ENCODE data around the gene SHTN1.

Gene SHTN1, protein sequence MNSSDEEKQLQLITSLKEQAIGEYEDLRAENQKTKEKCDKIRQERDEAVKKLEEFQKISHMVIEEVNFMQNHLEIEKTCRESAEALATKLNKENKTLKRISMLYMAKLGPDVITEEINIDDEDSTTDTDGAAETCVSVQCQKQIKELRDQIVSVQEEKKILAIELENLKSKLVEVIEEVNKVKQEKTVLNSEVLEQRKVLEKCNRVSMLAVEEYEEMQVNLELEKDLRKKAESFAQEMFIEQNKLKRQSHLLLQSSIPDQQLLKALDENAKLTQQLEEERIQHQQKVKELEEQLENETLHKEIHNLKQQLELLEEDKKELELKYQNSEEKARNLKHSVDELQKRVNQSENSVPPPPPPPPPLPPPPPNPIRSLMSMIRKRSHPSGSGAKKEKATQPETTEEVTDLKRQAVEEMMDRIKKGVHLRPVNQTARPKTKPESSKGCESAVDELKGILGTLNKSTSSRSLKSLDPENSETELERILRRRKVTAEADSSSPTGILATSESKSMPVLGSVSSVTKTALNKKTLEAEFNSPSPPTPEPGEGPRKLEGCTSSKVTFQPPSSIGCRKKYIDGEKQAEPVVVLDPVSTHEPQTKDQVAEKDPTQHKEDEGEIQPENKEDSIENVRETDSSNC

DNA sequence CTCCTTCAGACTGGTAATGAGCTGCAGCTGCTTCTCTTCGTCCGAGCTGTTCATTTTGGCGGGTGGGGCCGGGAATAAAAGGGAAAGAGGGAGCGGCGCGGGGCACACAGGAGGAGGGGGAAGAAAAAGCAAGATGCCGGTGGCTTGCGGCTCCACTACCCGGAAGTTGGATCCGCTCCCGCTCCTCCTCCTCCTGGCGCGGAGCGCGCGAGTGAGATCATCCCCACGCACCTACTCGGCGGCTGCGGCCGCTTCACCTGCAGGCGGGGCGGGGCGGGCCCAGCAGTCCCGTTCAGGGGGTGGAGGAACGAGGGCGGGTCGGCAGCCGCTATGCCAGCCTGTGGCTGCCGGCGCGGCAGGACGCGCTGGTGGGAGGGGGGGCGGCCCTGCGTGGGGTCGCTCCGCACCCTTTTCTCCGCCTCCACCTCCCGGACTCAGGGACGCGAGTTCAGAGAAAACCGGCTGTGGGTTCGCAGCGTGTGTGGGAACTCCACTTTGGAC lies at the start of gene SHTN1:
SHTN1 (minus strand) TSS at position 162 of the 501 bp plus-strand sequence; CDS start at position 54, 108 bp downstream.
- peak; percentile 74 for DNase-seq

DNA sequence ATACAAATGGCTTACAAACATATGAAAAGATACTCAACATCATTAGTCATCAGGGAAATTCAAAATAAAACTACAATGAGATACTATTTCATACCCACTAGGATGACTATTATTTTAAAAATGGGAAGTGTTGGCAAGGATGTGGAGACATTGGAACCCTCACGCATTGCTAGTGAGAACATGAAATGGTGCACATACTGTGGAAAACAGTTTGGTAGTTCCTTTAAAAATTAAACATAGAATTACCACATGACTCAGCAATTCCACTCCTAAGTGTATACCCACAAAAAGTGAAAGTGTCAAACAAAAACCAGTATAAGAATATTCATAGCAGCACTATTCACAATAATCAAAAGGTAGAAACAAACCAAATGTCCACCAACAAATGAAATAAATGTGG lies 48.5 kb upstream of the SHTN1 start:
- DNase-seq: no peak

DNA sequence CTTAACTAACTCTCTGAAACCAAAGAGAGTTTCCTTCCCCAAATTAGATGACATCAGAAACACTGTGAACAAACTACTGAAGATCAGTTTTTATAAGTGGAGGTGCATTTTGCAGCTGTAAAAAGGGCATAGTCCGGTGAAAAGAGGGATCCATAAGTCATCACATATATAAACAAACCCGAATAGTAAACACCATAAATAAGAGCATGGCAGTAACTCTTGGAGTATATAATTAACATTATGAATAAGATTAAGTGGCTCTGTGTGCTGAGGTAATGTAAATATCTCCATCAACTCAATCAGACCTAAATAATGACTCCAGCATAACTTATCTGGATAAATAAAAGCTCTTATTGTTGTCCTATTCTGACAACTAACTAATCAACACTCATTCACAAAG lies 43.0 kb upstream of the SHTN1 start:
- DNase-seq: no peak

DNA sequence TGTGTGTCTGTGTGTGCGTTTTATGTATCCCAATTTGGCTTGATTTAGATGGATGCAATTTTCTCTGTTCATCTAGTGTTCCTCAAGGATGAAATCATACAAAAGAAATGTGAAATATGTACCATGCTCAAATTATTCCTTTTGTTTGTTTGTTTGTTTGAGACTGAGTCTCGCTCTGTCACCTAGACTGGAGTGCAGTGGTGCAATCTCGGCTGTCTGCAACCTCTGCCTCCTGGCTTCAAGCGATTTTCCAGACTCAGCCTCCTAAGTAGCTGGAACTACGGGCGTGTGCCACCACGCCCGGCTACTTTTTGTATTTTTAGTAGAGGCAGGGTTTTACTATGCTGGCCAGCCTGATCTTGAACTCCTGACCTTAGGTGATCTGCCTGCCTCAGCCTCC lies 11.3 kb upstream of the SHTN1 start:
- no peak for DNase-seq

DNA sequence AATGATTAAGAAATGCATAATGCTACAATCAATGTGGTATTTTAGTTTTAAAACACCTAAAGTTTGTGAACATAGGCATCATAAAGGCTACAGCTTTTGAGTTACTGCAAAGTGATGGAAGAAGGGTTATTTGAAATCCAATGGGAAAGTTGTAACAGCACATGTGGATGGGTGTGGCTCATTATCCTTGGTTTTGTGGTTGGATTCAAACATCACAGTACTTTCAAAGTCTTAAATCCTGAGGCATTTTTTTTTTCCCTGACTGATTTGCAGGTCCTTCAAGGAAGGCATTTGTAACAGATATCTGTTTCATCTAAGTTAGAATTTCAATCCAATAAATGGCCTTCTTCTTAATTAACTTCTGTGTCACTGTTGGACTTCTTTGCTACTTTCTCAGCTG lies 9.8 kb upstream of the SHTN1 start:
- no peak for DNase-seq

DNA sequence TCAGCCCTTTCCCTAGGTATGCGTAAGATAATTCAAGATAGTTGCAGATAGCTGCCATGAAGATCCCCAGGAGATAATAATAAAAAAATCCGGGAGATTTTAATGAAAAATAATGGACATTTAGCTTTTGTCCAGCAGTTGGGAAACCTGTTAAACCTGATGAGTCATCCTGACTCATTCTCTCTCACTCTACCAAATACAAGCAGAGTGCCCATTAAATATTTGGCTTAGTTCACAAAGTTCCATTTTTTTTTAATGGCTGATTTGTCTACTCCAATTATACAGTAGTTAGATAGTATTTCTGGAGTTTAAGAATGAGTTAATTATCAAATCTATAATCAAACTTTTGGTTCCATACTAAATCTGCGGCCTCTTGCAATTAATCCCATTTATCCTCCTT lies 2.1 kb upstream of the SHTN1 start:
- no peak for DNase-seq

DNA sequence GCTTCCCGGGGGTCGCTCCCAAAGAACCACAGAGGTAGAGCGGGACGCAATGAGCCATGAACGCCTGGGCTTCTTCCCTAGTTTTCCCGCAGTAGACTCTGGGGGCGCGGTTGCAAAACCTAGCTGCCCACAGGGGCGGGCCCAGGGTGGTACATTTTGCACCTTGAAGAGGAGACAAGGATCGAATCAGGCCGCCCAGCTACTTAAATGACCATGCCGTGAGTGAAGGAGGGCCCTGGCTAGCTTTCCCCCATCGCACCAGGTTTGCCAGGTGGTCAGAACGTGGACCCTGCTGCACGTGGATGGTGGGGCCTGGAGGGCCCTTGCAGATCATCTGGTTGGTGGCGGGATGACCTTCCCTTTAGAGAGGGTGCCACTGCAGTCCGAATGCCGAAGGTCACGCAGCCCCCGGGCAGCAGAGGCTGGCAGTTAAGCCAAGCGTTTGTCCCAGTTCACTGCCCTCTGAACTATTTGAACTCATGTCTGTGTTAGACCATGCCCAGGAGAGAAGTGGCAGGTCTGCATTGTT lies 604 bp upstream of the SHTN1 start:
- peak; percentile 26 for DNase-seq

DNA sequence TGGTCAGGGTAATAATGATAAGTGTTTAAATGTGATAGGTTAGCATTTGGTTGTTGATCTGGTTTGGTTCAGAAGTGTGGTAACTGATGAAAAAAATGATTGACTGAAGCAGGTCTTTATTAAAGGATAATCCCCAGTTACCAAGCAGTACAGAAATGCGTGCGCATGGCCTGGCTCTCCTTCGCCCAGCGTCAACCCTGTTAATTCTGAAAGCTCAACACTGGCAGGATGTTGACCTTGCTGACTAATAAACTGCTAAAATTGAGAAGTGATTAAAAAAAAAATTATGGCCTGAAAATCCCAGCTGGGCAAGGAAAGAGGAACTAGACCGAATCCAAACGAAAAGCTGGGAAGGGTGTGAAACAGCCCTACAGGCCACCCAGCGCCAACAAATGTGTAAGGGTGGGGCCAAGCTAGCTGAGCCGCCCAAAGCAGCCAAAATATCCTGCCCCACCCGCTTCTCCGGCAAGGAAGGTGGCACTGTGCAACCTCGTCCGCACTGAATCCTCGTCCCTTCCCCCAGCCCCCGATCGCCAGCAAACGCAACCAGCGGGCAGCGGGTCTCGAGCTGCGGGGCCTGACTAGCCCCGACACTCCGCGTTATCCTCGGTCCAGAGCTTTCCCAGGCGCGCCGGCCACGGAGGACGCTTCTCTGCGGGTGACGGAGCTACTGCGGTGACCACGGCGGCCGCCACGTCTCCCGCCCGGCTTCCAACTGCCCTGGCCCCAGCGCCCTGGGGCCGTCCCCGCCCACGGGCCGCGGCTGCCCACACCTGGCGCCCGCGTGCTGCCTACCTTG lies 561 bp downstream of the SHTN1 start:
- DNase-seq: peak; percentile 43

DNA sequence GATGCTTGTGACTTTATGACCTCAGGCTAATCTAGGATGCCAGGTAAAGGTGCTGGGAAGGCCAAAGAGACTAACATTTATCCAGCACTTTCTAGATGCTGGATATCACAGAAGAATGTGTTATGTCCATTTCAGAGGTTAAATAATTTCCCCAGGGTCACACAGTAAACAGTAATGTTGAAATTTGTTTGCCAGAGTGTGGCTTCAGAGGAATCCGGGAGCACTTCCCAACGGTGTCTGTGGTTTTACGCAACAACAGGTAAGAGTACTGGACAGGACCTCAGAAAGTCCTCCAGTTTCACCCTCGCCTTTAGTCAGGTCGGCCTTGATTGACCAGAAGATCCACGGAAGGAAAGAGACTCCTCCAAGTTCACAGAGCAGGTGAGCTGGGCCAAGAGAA lies 1.7 kb downstream of the SHTN1 start:
- DNase-seq: no peak

DNA sequence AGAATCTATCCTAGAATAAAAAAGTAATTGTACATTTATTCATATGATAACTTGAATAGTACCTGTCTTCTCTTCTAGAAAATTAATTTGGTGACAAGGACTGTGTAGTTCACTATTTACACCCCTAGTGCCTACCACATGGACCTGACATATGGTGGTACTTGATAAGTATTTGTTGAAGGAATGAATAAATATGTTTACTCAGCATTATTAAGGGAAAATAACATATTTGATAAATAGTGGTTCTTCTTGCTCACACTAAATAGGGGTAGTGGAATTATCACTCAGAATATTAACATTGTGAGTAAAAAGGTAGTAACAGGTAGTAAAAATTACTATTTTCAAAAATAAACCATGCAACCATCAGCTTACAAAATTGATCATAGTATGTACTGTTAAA lies 2.8 kb downstream of the SHTN1 start:
- no peak for DNase-seq

DNA sequence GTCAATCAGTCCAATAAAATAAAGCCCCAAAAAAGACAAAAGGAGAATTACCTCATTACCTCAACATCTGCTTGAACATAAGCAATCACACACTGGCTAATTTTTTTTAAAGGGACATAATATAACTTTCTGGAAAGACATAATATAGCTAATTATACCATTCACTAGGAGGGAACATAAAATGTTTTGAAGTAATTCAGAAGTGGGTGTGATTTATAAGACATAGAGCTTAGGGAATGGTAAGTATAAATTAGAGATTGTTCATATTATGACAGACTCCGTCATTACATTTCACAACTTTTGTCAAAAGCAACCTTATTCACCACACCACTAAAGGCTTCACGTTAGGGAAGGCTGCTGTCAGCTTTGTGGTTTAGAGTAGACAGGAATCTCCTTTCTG lies 3.8 kb downstream of the SHTN1 start:
- no peak for DNase-seq

DNA sequence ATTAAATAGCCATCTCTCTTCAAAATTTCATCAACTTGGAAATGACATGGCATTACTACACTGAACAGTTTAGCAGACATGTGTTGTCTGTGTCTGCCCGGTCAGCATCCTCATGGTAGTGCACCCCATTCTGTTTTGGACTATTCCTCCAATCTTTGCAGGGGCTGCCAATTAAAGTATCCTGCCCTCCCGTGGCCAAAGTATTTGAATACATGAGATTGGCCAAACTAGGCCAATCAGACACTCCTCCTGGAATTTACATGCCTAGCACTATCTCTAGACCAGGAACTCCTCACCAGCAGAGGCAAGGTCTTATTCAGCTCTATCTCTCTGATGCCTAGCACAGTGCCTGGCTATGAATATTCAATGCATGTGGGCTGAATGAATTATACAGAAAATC lies 4.4 kb downstream of the SHTN1 start:
- DNase-seq: no peak

DNA sequence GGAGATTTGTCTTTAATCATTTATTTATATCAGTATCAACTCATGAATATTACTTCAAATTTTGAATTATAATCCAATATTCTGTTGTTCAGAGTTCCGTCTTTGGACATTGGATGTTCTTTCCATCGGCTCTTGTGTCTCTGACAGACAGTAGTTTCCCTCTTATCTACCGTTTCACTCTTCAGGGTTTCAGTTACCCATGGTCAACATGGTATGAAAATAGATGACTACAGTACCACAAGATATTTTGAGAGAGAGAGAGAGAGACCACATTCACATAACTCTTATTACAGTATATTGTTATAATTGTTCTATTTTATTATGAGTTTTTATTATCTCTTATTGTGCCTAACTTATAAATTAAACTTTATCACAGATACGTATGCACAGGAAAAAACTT lies 6.8 kb downstream of the SHTN1 start:
- DNase-seq: no peak

DNA sequence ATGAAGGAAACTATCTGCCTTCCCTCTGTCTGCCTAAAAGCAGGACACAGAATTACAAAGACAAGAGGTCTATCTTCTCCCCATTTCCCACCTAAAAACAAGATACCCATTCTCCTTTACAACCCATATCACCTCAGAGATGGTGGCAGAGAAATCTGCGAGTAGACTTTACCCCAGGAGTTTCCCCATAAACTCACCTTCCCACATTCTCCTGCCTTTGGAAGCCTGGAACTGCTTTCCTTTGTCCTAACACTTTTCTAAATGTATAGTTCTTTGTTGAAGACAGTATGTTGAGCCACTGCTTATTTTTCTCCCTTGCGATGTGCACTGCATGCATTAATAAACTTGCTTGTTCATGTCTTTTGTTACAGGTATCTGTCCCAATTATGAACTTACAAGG lies 8.0 kb downstream of the SHTN1 start:
- no peak for DNase-seq

DNA sequence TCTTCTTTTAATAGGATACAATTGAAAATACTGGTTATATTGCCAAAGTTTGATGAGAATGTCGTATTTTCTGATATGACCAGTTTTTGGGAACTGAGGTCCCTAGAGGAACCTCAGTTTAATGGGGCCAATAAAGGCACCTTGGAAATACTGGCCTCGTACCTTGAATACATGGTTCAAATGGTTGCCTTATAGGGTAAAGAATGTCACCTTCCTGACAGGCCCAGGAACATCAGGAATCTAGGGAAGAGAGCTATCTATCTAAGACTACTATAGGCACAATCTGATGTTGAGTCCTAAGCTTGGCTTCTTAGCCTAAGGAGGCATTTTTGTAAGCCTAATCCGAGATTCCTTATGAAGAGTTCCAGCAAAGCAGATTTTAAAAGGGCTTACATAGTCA lies 9.3 kb downstream of the SHTN1 start:
- no peak for DNase-seq

DNA sequence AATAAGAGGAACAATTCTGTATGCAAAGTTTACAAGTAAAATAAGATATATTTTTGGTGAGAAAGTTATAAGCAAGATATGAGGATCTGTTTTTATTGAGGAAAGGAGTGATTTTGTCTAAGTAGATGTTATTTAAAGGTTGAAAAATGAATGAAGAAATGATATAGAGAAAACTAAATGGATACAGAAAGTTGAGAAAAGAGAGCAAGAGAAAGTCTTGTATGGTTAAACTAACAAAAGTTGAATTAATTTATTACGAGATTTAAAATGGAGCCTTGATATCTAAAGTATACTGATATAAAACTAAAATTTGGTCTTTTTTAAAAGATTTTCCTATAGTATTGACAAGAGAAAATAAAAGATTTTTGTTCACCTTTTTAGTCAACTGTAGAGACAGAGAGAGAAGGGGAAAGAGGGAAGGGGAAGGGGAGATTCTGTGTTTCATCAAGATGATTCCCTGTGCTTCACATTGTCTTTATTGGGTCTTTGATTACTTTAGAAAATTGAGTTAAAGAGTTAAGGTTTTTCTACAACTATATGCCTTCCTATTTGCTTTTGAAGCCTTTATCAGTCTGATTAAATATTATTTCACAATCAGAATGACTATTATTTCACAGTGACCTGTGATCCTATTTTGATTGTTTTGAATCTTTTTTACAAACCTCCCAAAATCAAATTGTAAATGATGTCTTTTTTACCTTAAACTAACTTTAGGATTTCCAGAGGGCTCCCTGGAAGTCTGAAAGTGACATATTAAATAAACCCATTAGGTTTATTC lies 10.7 kb downstream of the SHTN1 start:
- no peak for DNase-seq

DNA sequence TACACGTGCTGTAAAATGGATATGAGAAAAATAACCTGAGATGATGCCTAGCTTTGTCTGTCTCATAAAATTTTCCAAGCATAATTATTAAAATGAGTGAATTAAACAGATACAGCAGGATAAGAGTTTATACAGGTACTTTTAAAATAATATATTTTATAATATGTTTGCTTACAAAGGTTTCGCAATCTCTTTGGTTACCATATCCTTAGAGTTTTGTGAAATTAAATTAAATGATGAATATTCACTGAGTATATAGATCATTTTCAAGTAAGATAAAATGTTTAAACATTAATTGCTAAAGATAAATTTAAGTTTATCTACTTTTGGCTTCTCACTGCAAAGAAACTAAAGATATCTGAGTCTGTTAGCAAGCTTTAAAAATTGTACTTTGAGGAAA lies 11.4 kb downstream of the SHTN1 start:
- no peak for DNase-seq

DNA sequence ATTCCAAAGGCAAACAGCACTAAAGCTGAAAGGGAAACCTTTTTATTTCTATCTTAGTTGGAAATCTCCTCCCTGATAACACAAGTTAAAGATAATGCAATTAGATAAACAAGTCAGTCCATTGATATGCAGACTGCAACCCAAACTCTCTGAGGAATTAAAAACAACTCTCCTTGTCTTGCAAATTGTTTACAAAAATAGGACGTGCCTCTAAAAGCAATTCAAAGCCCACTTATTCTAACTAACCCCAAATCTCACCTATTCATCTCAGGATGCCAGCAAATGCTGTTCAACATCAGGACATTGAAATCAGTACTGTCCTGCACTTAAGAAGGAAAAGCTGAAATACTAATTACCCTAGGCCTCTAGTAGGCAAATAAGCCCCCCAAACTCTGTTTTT lies 12.8 kb downstream of the SHTN1 start:
- no peak for DNase-seq

DNA sequence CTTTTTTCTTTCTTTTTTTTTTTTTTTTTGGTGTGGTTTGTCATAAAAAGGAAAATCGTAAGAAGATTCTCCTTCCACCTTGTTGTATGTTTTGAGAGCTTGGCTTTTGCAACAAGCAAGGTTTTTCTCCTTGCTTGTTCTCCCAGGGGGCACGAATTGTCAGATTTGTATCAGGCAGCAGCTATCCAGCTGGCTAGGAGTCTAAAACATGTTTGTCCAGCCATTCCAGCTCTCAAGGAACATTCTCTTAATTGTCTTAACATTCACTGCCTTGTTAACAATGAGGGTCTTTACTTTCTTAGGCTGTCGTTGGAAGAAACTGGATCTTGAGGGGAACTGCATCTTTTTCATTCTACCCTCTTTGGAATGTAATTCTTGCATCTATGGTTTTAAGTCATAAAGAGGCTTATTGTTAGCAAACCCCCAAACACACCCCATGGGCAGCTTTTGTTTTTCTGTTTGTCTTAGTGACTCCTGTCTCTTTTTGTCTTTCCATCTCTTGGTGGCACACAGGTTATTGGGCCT lies 14.6 kb downstream of the SHTN1 start:
- no peak for DNase-seq

DNA sequence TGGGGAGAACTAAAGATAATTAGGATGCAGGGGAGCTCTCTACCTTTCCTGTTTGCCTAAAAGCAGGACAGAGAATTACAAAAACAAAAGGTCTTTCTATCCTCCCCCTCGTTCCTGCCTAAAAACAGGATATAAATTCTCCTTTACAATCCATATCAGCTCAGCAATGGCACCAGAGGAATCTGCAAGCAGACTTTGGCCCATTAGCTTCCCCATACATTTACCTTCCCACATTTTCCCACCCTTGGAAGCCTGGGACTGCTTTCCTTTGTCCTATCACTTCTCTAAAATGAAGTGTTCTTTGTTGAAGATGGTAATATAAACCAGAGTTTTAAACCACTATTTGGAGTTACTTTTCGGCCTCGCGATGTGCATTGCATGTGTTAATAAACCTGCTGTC lies 15.5 kb downstream of the SHTN1 start:
- no peak for DNase-seq

DNA sequence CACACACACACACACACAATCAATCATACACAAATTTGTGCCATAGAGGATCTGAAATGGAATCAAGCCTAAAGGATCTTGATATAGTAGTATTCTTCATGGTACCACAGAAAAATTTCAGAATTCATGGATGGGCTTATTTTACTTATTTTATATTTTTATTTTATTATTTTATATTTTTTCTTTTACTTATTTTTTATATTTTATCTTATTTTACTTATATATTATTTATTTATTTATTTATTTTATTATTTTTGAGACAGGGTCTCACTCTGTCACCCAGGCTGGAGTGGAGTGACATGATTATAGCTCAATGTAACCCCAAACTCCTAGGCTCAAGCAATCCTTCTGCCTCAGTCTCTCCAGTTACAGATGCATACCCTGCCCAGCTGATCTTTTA lies 16.7 kb downstream of the SHTN1 start:
- DNase-seq: no peak

DNA sequence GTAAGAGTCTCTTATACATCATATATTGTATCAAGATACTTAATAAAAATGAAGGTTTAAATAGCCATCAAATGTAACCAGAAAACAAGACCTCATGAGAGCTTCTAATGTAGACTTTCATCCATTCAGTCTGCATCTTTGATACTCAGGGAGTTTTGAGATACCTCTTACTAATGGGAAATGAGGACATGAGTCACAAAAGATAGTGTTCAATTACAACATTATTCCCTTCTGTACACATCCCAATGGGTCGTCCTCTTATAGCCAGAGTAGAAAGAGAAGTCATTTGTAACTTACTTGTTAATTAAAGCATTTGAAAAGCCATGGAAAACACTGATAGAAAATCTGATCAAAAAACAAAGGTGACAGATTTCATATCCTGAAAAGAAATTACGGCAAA lies 19.4 kb downstream of the SHTN1 start:
- no peak for DNase-seq
